ENCODE measurements around the gene CNBP.

Gene CNBP

DNA sequence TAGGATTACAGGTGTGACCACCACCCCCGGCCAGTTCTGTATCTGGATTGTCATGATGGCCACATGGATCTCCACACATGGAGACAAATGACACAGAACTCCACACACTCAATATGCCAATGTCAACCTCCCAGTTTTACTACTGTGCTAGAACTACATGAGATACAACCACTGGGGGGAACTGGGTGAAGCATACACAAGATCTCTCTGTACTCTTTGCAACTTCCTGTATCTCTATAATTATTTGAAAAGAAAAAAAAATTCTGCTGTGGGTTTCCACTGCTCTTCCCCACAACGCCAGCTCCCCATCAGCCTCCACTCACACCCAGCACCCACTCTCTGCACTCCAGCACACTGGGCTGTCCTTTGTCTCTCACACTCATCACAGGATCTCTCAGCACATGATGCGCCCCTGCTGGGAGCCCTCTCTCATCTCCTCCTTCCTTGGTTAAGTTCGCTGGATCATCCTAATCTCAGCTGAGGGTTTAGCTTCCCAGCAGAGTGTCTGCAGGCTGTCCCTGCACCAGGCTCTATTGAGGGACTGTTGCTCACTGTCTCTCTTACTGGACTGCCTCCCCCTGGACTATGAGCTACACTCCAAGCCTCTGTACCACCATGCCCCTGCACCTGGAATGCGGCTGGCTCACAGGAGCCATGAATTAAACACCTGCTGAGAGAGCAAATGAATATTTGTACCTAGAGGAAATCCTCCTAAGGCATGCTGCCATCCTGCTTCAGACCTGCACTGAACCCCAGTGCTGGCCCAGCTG is 51.4 kb downstream of the CNBP start:
- H3K9me3 ChIP-seq = no peaks in the 10 kb centered on the region
- in situ Hi-C loops (cut with MboI; ENCODE audit: low sequenced_read_pairs) = no loop called here
- no peaks in the 10 kb centered on the region for H3K27me3 ChIP-seq (ENCODE audit: low read depth)
- H3K36me3 ChIP-seq (replicated peaks) = peaks cover 54% of the 10 kb centered on the region
- H3K4me1 ChIP-seq = no peaks in the 10 kb centered on the region
- DNase-seq (ENCODE audit: low spot score in 2 of 2) = no peak
- H3K4me3 ChIP-seq = no peak overlapping the region

- no peak for DNase-seq (ENCODE audit: low spot score in 2 of 2)
- Histone ChIP-seq H3K27me3 (ENCODE audit: low read depth) (no peaks in the 10 kb centered on the region), H3K9me3 (no peaks in the 10 kb centered on the region), H3K36me3 (replicated peaks) (peaks cover 54% of the 10 kb centered on the region), H3K4me1 (no peaks in the 10 kb centered on the region), H3K4me3 (no peak overlapping the region)
- in situ Hi-C loops (cut with MboI; ENCODE audit: low sequenced_read_pairs) = no loop called here
Measured at GRCh38 chr3:129131465-129132088, 52.1 kb downstream of the CNBP start.

DNA sequence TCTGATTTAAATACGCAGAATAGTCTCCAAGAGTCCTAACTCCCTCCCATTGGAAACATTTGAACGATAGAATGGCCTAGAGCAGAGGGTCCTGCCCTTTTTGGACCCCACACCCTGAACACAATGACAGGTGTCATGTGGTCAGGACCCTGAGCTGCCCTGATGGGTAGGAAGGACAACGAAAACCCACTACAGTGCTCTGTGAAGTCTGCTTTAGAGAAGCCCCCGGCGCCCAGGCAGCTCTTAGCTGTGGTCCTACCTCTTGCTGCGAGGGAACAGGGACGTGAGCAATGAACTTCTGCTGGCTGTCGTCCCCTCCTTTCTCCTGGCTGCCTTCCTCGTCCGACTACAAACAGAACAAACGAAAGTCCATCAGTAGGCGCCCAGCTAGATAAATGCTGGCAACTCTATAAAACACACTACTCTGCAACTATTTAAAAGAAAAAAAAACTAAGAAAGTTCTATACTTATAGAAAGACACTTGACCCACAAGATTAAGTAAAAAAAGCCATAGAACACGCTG is 53.3 kb downstream of the CNBP start:
- no peak for DNase-seq (ENCODE audit: low spot score in 2 of 2)
- Histone ChIP-seq H3K27me3 (ENCODE audit: low read depth) (no peaks in the 10 kb centered on the region), H3K4me1 (no peaks in the 10 kb centered on the region), H3K9me3 (no peaks in the 10 kb centered on the region), H3K36me3 (replicated peaks) (peaks cover 53% of the 10 kb centered on the region), H3K4me3 (no peak overlapping the region)
- in situ Hi-C loops (cut with MboI; ENCODE audit: low sequenced_read_pairs) = no loop called here

DNA sequence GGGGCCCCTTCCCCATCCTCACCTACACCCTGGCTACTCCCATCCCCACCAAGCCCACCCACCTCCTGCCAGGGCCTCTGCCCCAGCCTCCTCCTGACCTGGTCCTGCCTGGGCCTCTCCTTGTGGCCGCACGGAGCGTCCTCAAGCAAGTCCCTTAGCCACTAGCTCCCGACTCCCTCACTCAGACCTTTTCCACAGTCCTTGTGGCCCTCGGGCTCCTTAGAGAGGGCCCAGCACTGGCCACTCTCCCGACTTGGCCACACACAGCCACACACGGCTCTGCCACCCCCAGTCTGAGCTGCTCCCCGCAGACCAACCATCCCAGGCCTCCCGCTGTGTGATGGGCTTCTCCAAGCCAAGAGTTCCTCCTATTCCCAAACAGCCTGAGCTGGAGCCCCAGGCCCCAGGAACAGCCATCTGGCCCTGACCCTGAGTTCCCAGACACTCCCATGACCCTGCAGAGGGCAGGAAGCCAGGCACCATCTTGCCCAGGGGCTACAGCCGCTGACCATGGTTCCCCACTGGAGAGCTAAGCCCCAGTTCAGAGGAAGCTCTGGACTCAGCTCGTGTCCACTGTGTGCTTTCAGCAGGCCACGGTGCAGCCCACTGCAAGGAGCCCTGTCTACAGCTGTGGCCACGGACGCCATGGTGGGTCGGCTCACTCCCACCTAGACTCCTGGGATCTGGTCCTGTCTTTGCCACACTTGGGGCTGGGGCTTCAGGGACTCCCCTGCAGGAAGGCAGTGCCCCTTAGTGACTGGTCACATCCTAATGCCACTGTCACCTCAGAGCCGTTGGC is 55.1 kb downstream of the CNBP start:
- in situ Hi-C loops (cut with MboI; ENCODE audit: low sequenced_read_pairs) = no loop called here
- no peak overlapping the region for H3K4me3 ChIP-seq
- H3K9me3 ChIP-seq = no peaks in the 10 kb centered on the region
- H3K36me3 ChIP-seq (replicated peaks) = peaks cover 35% of the 10 kb centered on the region
- DNase-seq (ENCODE audit: low spot score in 2 of 2) = no peak
- no peaks in the 10 kb centered on the region for H3K27me3 ChIP-seq (ENCODE audit: low read depth)
- no peaks in the 10 kb centered on the region for H3K4me1 ChIP-seq

DNA sequence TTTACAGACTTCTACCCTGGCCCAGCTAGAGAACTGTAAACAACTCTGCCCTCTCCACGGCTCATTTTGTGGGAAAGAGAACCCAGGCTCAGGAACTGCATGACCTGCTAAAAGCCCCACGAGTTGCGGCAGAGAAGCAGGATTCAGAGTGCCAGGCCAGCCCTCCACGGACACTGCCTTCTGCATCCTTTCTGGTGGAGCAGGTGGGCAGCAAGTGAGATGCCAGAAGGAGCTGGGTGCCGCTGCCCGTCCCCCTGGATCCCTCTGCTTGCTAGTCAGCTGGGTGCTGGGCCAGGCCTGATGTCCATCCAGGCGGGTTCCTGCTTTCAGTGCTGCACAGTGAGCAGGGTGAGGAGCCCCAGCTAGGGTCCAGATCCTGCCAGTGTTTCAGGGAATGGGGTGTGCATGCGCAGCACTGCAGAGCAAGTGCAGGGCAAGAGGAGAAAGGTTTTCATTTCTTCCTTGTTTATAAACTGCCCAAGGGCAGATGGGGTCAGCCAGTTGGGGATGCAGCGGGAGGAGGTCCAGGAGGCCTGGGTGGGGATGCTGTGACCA is 56.9 kb downstream of the CNBP start:
- H3K27me3 ChIP-seq (ENCODE audit: low read depth) = no peaks in the 10 kb centered on the region
- no peak for DNase-seq (ENCODE audit: low spot score in 2 of 2)
- no peak overlapping the region for H3K4me3 ChIP-seq
- H3K4me1 ChIP-seq = no peaks in the 10 kb centered on the region
- H3K9me3 ChIP-seq = no peaks in the 10 kb centered on the region
- peaks cover 19% of the 10 kb centered on the region for H3K36me3 ChIP-seq (replicated peaks)
- in situ Hi-C loops (cut with MboI; ENCODE audit: low sequenced_read_pairs) = no loop called here

GRCh38 chr3:129123314-129124060 is 60.2 kb downstream of the CNBP start:
- H3K4me1 ChIP-seq = peaks cover 2% of the 10 kb centered on the region; the same call in 1 of the 2 replicates
- no peaks in the 10 kb centered on the region for H3K36me3 ChIP-seq (replicated peaks)
- in situ Hi-C loops (cut with MboI; ENCODE audit: low sequenced_read_pairs) = no loop called here
- peak in 1 of 2 experiments; percentile 20 for DNase-seq (ENCODE audit: low spot score in 2 of 2)
- H3K9me3 ChIP-seq = no peaks in the 10 kb centered on the region
- H3K4me3 ChIP-seq = no peak overlapping the region
- no peaks in the 10 kb centered on the region for H3K27me3 ChIP-seq (ENCODE audit: low read depth)

DNA sequence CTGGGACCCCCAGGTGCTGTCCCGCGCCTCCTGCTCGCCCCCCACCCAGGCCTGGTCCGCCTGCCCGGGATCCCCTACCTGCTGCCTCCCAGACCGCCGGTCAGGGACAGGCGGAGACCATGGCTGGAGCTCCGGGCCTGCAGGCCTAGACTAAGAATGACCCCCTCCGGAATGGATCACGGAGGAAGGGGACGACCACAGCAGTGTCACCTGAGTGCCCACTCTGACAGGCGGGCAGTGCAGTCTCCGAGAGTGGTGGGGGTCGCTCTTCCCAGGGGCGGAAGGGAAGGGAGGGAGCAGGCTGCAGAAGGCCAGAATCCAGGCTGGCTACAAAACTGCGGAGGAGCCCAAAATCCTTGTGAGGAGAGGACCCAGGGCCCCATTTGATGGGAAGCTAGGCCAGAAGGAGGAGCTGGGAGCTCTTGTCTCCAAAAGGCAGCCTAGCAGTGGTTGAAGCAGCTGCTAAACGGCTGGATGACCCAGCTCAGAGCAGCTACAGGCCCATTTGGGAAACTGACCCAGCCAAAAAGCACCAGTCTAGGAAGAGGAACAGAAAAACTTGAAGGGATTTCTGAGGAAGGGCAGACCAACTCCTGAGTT is 61.2 kb downstream of the CNBP start:
- Histone ChIP-seq H3K4me1 (peaks cover 2% of the 10 kb centered on the region; the same call in 1 of the 2 replicates), H3K27me3 (ENCODE audit: low read depth) (no peaks in the 10 kb centered on the region), H3K9me3 (no peaks in the 10 kb centered on the region), H3K4me3 (peak overlapping the region; percentile 31), H3K36me3 (replicated peaks) (no peaks in the 10 kb centered on the region)
- in situ Hi-C loops (cut with MboI; ENCODE audit: low sequenced_read_pairs) = no loop called here
- peak in 1 of 2 experiments; percentile 19 for DNase-seq (ENCODE audit: low spot score in 2 of 2)

- peak within 1 kb of the TSS; percentile 65 for H3K4me3 ChIP-seq
- no peaks in the 10 kb centered on the region for H3K9me3 ChIP-seq
- H3K36me3 ChIP-seq (replicated peaks) = no peaks in the 10 kb centered on the region
- H3K27me3 ChIP-seq (ENCODE audit: low read depth) = no peaks in the 10 kb centered on the region
- in situ Hi-C loops (cut with MboI; ENCODE audit: low sequenced_read_pairs) = no loop called here
- peaks cover 2% of the 10 kb centered on the region; the same call in 1 of the 2 replicates for H3K4me1 ChIP-seq
- peak; percentile 66 to 96 for DNase-seq (ENCODE audit: low spot score in 2 of 2)
Measured at GRCh38 chr3:129121792-129122411, 61.8 kb downstream of the CNBP start, which contains the start of gene RAB43. Gene RAB43 (minus strand): TSS chr3:129121804. CDS start chr3:129121489, 315 bp downstream.

DNA sequence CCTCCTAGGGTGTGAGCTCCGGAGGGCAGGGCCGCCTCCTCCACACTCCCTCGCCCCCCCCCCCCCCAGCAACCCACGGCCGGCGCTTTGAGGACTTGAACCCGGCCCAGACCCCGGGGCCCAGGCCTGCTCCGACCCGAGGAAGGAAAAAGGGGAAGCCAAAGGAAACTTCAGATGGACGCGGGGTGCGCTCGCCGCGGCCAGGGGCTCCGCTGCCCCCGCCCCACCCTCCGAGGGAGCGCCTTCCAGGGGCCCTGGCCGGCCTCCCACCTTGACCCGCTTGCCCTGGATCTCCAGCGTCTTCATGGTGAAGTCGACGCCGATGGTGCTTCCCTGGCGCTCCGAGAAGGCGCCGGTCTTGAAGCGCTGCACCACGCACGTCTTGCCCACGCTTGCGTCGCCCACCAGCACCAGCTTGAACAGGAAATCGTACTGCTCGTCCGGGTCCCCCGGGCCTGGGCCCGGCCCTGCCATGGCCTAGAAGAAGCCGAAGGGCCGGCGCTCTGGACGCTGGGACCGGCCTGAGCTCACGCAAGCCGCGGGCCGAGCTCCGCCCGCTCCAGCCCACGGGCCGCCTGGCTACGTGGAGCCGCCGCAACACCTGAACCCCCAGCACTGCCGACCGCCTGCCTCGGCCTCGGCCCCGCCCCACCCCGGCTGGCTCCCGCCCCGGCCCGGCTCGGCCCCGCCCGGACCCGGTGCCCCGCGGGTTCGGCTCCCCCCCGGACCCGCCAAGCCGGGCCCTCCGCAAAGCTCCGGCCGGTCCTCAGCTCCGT is 62.5 kb downstream of the CNBP start:
- H3K4me1 ChIP-seq = peaks cover 2% of the 10 kb centered on the region; the same call in 1 of the 2 replicates
- no peak for DNase-seq (ENCODE audit: low spot score in 2 of 2)
- no peaks in the 10 kb centered on the region for H3K27me3 ChIP-seq (ENCODE audit: low read depth)
- no peaks in the 10 kb centered on the region for H3K36me3 ChIP-seq (replicated peaks)
- H3K9me3 ChIP-seq = no peaks in the 10 kb centered on the region
- in situ Hi-C loops (cut with MboI; ENCODE audit: low sequenced_read_pairs) = no loop called here
- peak overlapping the region; percentile 65 for H3K4me3 ChIP-seq

GRCh38 chr3:129120254-129121004 is 63.3 kb downstream of the CNBP start:
- Histone ChIP-seq H3K27me3 (ENCODE audit: low read depth) (no peaks in the 10 kb centered on the region), H3K4me3 (peak overlapping the region; percentile 65), H3K36me3 (replicated peaks) (no peaks in the 10 kb centered on the region), H3K4me1 (peaks cover 2% of the 10 kb centered on the region; the same call in 1 of the 2 replicates), H3K9me3 (no peaks in the 10 kb centered on the region)
- in situ Hi-C loops (cut with MboI; ENCODE audit: low sequenced_read_pairs) = no loop called here
- peak; percentile 84 to 89 for DNase-seq (ENCODE audit: low spot score in 2 of 2)

GRCh38 chr3:129119365-129120100 is 64.2 kb downstream of the CNBP start:
- Histone ChIP-seq H3K36me3 (replicated peaks) (no peaks in the 10 kb centered on the region), H3K9me3 (no peaks in the 10 kb centered on the region), H3K4me1 (peaks cover 2% of the 10 kb centered on the region; the same call in 1 of the 2 replicates), H3K4me3 (peak overlapping the region; percentile 65), H3K27me3 (ENCODE audit: low read depth) (no peaks in the 10 kb centered on the region)
- in situ Hi-C loops (cut with MboI; ENCODE audit: low sequenced_read_pairs) = no loop called here
- DNase-seq (ENCODE audit: low spot score in 2 of 2) = no peak
